ENCODE data around the gene KCNK17. TPM values are rescaled to one million over a fixed set of nuclear protein-coding genes. Genes with fewer than 3 reads are reported as not detected.

The KCNK17 gene
- total RNA-seq, 2 donors from 2014 or later = 0.37 TPM; not detected in 1

DNA sequence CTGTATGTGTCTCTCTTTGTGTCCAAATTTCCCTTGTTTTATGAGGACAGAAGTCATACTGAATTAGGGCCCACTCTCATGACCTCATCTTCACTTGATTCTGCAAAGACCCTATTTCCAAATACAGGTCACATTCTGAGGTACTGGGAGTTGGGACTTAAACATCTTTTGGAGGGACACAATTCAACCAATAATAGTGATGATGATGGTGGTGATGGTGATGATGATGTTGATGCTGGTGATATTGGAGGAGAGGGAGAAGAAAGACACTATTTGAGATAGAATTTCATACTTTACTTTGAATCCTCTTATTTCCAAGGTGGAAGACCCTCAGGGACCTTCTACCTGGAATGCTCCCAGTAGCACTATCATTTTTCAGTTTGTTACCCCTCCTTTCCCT is 63.7 kb downstream of the KCNK17 start:
- H3K36me3 Mint-ChIP-seq (ENCODE audit: low read depth) = no peaks in the 10 kb centered on the region
- H3K27me3 Mint-ChIP-seq (ENCODE audit: insufficient read depth) = peaks cover 4% of the 10 kb centered on the region

DNA sequence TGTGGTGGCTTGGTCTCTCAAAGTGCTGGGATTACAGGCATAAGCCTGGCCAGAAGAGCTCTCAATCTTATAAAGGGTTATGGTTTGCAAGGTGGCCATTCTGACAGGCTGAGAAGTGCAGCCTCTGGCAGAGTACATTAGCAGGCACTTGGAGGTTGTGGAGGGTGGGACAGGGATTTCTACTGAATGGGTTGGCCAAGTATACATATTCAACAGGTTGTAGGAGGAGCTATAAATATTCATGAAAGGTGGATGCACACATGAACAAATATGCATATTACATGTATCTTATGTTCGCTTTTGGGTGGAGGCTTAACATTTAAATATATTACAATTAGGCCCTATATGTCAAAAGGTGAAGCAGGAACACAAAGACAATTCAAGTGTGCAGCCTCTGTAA is 64.9 kb downstream of the KCNK17 start:
- H3K27me3 ChIP-seq (ENCODE audit: control insufficient read depth, insufficient read depth, low read length, poor library complexity, severe bottlenecking) = no peaks in the 10 kb centered on the region
- Mint-ChIP-seq H3K27me3 (ENCODE audit: insufficient read depth) (peaks cover 6% of the 10 kb centered on the region), H3K27ac (no peak overlapping the region), H3K36me3 (ENCODE audit: low read depth) (no peaks in the 10 kb centered on the region), H3K4me3 (no peak overlapping the region), H3K4me1 (peaks cover 6% of the 10 kb centered on the region), H3K9me3 (peaks cover 2% of the 10 kb centered on the region)
- H3K36me3 ChIP-seq (ENCODE audit: control insufficient read depth, insufficient read depth, low read length) = no peaks in the 10 kb centered on the region
- no peak overlapping the region for H3K4me3 ChIP-seq (ENCODE audit: low read length)
- DNase-seq = no peak
- 89% methylated on average over 1 of the region's 1 CpG; no CpG with 5 or more reads in 1 of the 2 experiments for WGBS, 2 experiments (ENCODE audit: insufficient coverage in 1 of 2, insufficient read length in 1 of 2)
- TF ChIP-seq CTCF (conservative IDR thresholded peaks at IDR 0.05) = no peak
- H3K9ac ChIP-seq (ENCODE audit: extremely low read depth, low read length, poor library complexity, severe bottlenecking) = no peak overlapping the region
- no peak overlapping the region for H3K27ac ChIP-seq (ENCODE audit: low read depth, low read length)
- H3K4me1 ChIP-seq (ENCODE audit: control insufficient read depth, insufficient read depth, low read length) = no peaks in the 10 kb centered on the region
- H3K9me3 ChIP-seq (ENCODE audit: control insufficient read depth, low read length) = peaks cover 3% of the 10 kb centered on the region

More for the DNA sequence above, 63.7 kb downstream of the KCNK17 start:
- TF ChIP-seq CTCF (conservative IDR thresholded peaks at IDR 0.05) = no peak
- no peak for DNase-seq
- no peaks in the 10 kb centered on the region for H3K4me1 ChIP-seq (ENCODE audit: control insufficient read depth, insufficient read depth, low read length)
- no peaks in the 10 kb centered on the region for H3K27me3 ChIP-seq (ENCODE audit: control insufficient read depth, insufficient read depth, low read length, poor library complexity, severe bottlenecking)
- Mint-ChIP-seq H3K27ac (no peak overlapping the region), H3K9me3 (peaks cover 10% of the 10 kb centered on the region), H3K4me3 (no peak overlapping the region), H3K4me1 (peaks cover 6% of the 10 kb centered on the region)
- no peak overlapping the region for H3K9ac ChIP-seq (ENCODE audit: extremely low read depth, low read length, poor library complexity, severe bottlenecking)
- H3K36me3 ChIP-seq (ENCODE audit: control insufficient read depth, insufficient read depth, low read length) = no peaks in the 10 kb centered on the region
- no peak overlapping the region for H3K27ac ChIP-seq (ENCODE audit: low read depth, low read length)
- H3K4me3 ChIP-seq (ENCODE audit: low read length) = no peak overlapping the region
- H3K9me3 ChIP-seq (ENCODE audit: control insufficient read depth, low read length) = peaks cover 13% of the 10 kb centered on the region

Other genes with a start within 250 kb of the KCNK17 start
- gene SAYSD1, start 199.2 kb downstream of the KCNK17 start, total RNA-seq = 10 to 100 TPM in 1 of 2 donors, 1 to 10 TPM in 1; 7.2 to 13.0 TPM
- gene KCNK5, start 84.9 kb downstream of the KCNK17 start, total RNA-seq = 10 to 100 TPM; 29.8 to 32.2 TPM
- gene KCNK16, start 8.3 kb upstream of the KCNK17 start, total RNA-seq = not detected

All from endodermal cell (in vitro differentiated cells).